Kidney (tissue), 14 donors: ENCODE data around the gene FANCD2. TPM values are rescaled to one million over a fixed set of nuclear protein-coding genes. Genes with fewer than 3 reads are reported as not detected.

Source experiments
- DNase-seq, 5 donors: peaks; one replicate each; pipeline ENCODE4 v3.0.0-alpha.2; 2013 to 2020
- FAIRE-seq: peaks from 2 replicates; lab custom pipeline; 2012; peaks lifted over from hg19 to GRCh38; lab: Jason Lieb, UNC
- H3K27ac ChIP-seq, 2 donors: one replicate each; pipeline ENCODE4 v1.7.0; 2013; ENCODE audit warnings: low read depth in 2 of 2, low read length in 2 of 2, inconsistent platforms in 1 of 2
- H3K27me3 ChIP-seq: one replicate; pipeline ENCODE4 v1.7.1; 2013; ENCODE audit warnings: low read length, inconsistent platforms; ENCODE audit not compliant: control insufficient read depth, insufficient read depth
- H3K36me3 ChIP-seq, 3 donors: one replicate each; pipeline versions ENCODE4 v1.7.0 to v1.7.1; 2013; ENCODE audit warnings: low read length in 3 of 3, control low read depth in 1 of 3, inconsistent platforms in 1 of 3; ENCODE audit not compliant: insufficient read depth in 3 of 3, control insufficient read depth in 2 of 3
- H3K4me1 ChIP-seq, 3 donors: one replicate each; pipeline versions ENCODE4 v1.7.0 to v1.7.1; 2013; ENCODE audit warnings: low read length in 3 of 3, inconsistent platforms in 1 of 3, low read depth in 1 of 3; ENCODE audit not compliant: control insufficient read depth in 2 of 3, insufficient read depth in 2 of 3
- H3K4me3 ChIP-seq, 3 donors: one replicate each; pipeline versions ENCODE4 v1.7.0 to v1.8.1; 2013; ENCODE audit warnings: low read length in 3 of 3, control low read depth in 1 of 3, inconsistent platforms in 1 of 3
- H3K9ac ChIP-seq, 3 donors: one replicate each; pipeline versions ENCODE4 v1.7.0 to v1.7.1; 2013; ENCODE audit warnings: low read length in 3 of 3, control low read depth in 1 of 3, inconsistent platforms in 1 of 3
- H3K9me3 ChIP-seq, 3 donors: one replicate each; pipeline versions ENCODE4 v1.7.0 to v1.7.1; 2013; ENCODE audit warnings: low read length in 3 of 3, control low read depth in 1 of 3, inconsistent platforms in 1 of 3; ENCODE audit not compliant: control insufficient read depth in 2 of 3, insufficient read depth in 1 of 3
- CTCF ChIP-seq: IDR thresholded peaks from 3 replicates; pipeline ENCODE4 v1.5.1; 2012; ENCODE audit warnings: mild to moderate bottlenecking, moderate library complexity, borderline replicate concordance; ENCODE audit not compliant: insufficient read depth; ENCODE audit errors: extremely low read depth
- intact Hi-C: fragments of 100-400 bp; cut with DNase I; formaldehyde crosslinking; loops from one replicate; pipeline ENCODE4 v1.11.1; 2022
- polyA plus RNA-seq: library from polyadenylated mRNA; stranded (reverse); fragments of 350-450 nt; fragmentation: Illumina TruSeq; extraction: RNeasy Lipid Tissue Mini Kit (QIAGEN cat#74804); gene quantifications from one replicate; pipeline ENCODE4 v1.2.3, GENCODE V29; 2014; ENCODE audit warnings: low read depth, low replicate concordance; ENCODE audit not compliant: insufficient read depth
- total RNA-seq: library from RNA; stranded (reverse); fragmentation: NEBNext Ultra II Directional; extraction: Animal tissue kit (Norgen Biotek cat#: 25700); gene quantifications from one replicate; pipeline ENCODE4 v1.2.1, GENCODE V29; 2021
- donor health status: control.
- donor health status: control.
- donor health status: control.
- donor health status: control.
- donor health status: control.
- donor health status: DM: yes; HTN: yes; CAD: no.
- donor health status: Normal renal cell carcinoma (clear cell type).

The FANCD2 gene
- total and polyA plus RNA-seq, 2 donors from 2014 or later, result 0.86 to 4.8 TPM

GRCh38 chr3:10093678-10094077 lies 67.4 kb downstream of the FANCD2 start:
- Histone ChIP-seq H3K9ac (no peak overlapping the region), H3K9me3 (no peaks in the 10 kb centered on the region), H3K4me3 (no peak overlapping the region), H3K36me3 (no peaks in the 10 kb centered on the region), H3K27ac (no peak overlapping the region), H3K4me1 (no peaks in the 10 kb centered on the region), H3K27me3 (no peaks in the 10 kb centered on the region)
- no peak for DNase-seq
- intact Hi-C loops, result no loop called here
- TF ChIP-seq CTCF, result no peak
- no peak for FAIRE-seq

- H3K4me3 ChIP-seq, result no peak overlapping the region
- H3K4me1 ChIP-seq, result no peaks in the 10 kb centered on the region
- TF ChIP-seq CTCF, result no peak
- no peaks in the 10 kb centered on the region for H3K36me3 ChIP-seq
- intact Hi-C loops, result no loop called here
- no peak for DNase-seq
- H3K9me3 ChIP-seq, result no peaks in the 10 kb centered on the region
- no peak for FAIRE-seq
- H3K9ac ChIP-seq, result no peak overlapping the region
- H3K27me3 ChIP-seq, result no peaks in the 10 kb centered on the region
- no peak overlapping the region for H3K27ac ChIP-seq
These were observed 72.8 kb downstream of the FANCD2 start for GRCh38 chr3:10099041-10099440.

GRCh38 chr3:10106919-10107318 lies 80.7 kb downstream of the FANCD2 start:
- no peak overlapping the region for H3K9ac ChIP-seq
- H3K4me1 ChIP-seq, result no peaks in the 10 kb centered on the region
- no peak for DNase-seq
- H3K9me3 ChIP-seq, result no peaks in the 10 kb centered on the region
- H3K27me3 ChIP-seq, result no peaks in the 10 kb centered on the region
- intact Hi-C loops, result no loop called here
- no peaks in the 10 kb centered on the region for H3K36me3 ChIP-seq
- no peak for TF ChIP-seq CTCF
- H3K27ac ChIP-seq, result no peak overlapping the region
- FAIRE-seq, result no peak
- H3K4me3 ChIP-seq, result no peak overlapping the region

GRCh38 chr3:10108091-10108490 lies 81.9 kb downstream of the FANCD2 start, which contains the start of gene FANCD2OS:
Gene FANCD2OS, minus strand, starts transcription at chr3:10108255. Its CDS starts 3,481 bp downstream, at chr3:10104774.
- H3K36me3 ChIP-seq, result no peaks in the 10 kb centered on the region
- H3K4me1 ChIP-seq, result no peaks in the 10 kb centered on the region
- no peak for TF ChIP-seq CTCF
- H3K4me3 ChIP-seq, result no peak within 1 kb of the TSS
- intact Hi-C loops, result no loop called here
- no peaks in the 10 kb centered on the region for H3K9me3 ChIP-seq
- no peak within 1 kb of the TSS for H3K27ac ChIP-seq
- FAIRE-seq, result no peak
- no peaks in the 10 kb centered on the region for H3K27me3 ChIP-seq
- DNase-seq, result no peak
- no peak within 1 kb of the TSS for H3K9ac ChIP-seq
